Activated CD4-positive, alpha-beta T cell treated with anti-CD3 and anti-CD28 coated beads, Interleukin-2, amount 10 ng/mL, durations not matched to agents 24 days and 14 days (primary cell): ENCODE data around the gene BACH2. TPM values are rescaled to one million over a fixed set of nuclear protein-coding genes. Genes with fewer than 3 reads are reported as not detected.
A peak's percentile ranks its signal among the peaks of the same experiment; 100 is the strongest.

Source experiments
- DNase-seq: peaks from one replicate; pipeline ENCODE4 v3.0.0; 2022
- H3K27ac Mint-ChIP-seq: one replicate; pipeline ENCODE4 v1.8.0; 2022; ENCODE audit warnings: mild to moderate bottlenecking, mixed read lengths
- H3K27me3 Mint-ChIP-seq: one replicate; pipeline ENCODE4 v1.8.0; 2022; ENCODE audit warnings: mixed read lengths
- H3K36me3 Mint-ChIP-seq: one replicate; pipeline ENCODE4 v1.8.0; 2022; ENCODE audit warnings: low read depth, mild to moderate bottlenecking, mixed read lengths
- H3K4me1 Mint-ChIP-seq: one replicate; pipeline ENCODE4 v1.8.0; 2021; ENCODE audit warnings: mixed read lengths
- H3K4me3 Mint-ChIP-seq: one replicate; pipeline ENCODE4 v1.8.0; 2022; ENCODE audit warnings: mild to moderate bottlenecking, moderate library complexity, mixed read lengths
- H3K9me3 Mint-ChIP-seq: one replicate; pipeline ENCODE4 v1.8.0; 2021; ENCODE audit warnings: mixed read lengths
- intact Hi-C: fragments of 100-400 bp; cut with micrococcal nuclease; formaldehyde crosslinking; loops from one replicate; pipeline ENCODE4 v1.15.1; 2023
- total RNA-seq: library from RNA; stranded (reverse); gene quantifications from 2 replicates; pipeline ENCODE4 v1.2.3, GENCODE V29; 2022

BACH2 gene
- total RNA-seq, 1 donor from 2014 or later = 69.2 TPM

DNA sequence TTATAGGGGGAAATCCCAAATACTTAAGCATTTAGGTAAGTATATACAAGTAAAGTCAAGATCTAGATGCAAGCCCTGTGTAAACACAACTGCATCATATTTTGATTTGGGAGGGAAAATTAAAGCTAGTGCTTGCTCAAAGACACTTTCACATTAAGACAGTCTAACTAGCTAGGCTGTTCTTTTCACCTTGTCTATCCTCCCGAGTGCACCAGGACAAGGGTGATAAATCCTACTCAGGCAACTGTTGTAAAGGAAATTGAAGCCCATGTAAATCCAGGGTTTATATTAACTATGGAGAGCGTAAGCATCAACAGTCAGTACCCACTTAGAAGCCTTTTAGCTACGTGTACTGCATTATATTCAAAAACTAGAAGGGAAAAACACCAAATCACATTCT, 19.3 kb upstream of the BACH2 start:
- DNase-seq = no peak
- Mint-ChIP-seq H3K4me3 (no peak overlapping the region), H3K9me3 (no peaks in the 10 kb centered on the region), H3K36me3 (no peaks in the 10 kb centered on the region), H3K27me3 (peaks cover 11% of the 10 kb centered on the region), H3K4me1 (peaks cover 15% of the 10 kb centered on the region), H3K27ac (no peak overlapping the region)
- intact Hi-C loops = no loop called here

DNA sequence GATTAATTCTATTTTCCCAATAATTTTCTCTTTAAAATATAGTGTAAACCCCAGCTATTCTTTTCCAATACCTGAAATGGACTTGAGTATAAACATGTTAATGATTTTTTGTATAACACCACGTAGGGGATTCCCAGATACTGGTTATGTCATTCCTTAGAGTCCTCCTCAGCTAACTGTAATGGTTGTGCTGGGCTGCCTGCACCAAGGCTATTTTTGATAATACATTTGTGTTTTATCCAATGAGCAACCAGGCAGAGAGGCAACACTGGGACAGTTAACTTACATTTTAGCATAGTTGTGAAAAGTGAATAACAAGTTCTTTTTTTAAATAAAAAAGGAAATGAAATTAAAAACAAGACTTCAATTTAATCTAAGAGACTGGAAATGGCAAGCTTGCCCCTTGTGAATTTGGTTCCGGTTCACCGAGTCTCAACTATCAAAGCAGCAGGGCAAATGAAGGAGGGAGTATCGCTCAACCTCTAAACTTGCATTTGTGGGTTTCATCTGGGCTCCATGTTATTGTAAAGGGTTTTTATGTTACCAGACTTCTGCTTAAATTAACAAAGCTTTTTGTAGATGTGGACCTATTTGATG, 18.8 kb upstream of the BACH2 start:
- no peak for DNase-seq
- intact Hi-C loops = no loop called here
- peaks cover 12% of the 10 kb centered on the region for H3K4me1 Mint-ChIP-seq
- H3K9me3 Mint-ChIP-seq = no peaks in the 10 kb centered on the region
- H3K4me3 Mint-ChIP-seq = no peak overlapping the region
- no peaks in the 10 kb centered on the region for H3K36me3 Mint-ChIP-seq
- H3K27me3 Mint-ChIP-seq = peaks cover 11% of the 10 kb centered on the region
- H3K27ac Mint-ChIP-seq = no peak overlapping the region

DNA sequence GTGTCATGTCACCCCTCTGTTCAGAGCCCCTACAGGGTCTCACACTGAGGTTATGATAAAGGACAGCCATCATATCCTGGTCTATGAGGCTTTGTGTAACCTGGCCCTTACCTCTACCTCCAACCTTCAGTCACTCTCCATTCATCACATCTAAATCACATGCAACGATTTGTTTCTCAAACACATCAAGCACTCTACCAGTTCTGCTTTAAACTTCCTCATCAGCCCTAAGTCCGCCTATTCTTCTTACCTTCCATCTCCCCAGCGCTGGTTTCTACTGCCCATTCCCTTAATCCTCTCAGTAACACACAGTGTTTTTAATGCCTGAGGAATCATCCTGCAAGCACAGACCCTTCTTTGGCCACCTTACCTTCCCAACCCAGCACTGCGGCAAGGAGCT, 17.9 kb upstream of the BACH2 start:
- no peak overlapping the region for H3K27ac Mint-ChIP-seq
- intact Hi-C loops = no loop called here
- H3K9me3 Mint-ChIP-seq = no peaks in the 10 kb centered on the region
- H3K4me3 Mint-ChIP-seq = no peak overlapping the region
- no peak for DNase-seq
- H3K27me3 Mint-ChIP-seq = peaks cover 11% of the 10 kb centered on the region
- H3K4me1 Mint-ChIP-seq = peaks cover 6% of the 10 kb centered on the region
- no peaks in the 10 kb centered on the region for H3K36me3 Mint-ChIP-seq

DNA sequence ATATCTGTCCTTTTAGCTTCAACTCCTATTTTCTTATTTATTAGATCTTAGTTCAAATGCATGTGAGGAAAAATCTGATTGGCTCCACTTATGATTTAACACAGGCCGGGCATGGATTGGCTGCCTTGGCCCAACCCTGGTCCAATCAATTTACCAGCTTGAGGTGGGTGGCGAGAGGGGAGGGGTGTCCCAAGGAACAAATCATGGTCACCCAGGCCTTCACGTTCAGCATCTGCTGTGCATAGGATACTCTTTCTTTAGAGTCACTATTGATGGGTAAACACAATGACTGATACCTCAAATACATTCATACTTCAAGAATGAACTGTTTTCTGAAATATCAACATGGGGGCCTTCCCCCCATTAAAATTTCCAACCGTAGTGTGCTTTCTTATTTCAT, 14.9 kb upstream of the BACH2 start:
- Mint-ChIP-seq H3K27ac (no peak overlapping the region), H3K4me3 (no peak overlapping the region), H3K4me1 (no peaks in the 10 kb centered on the region), H3K36me3 (no peaks in the 10 kb centered on the region), H3K27me3 (peaks cover 14% of the 10 kb centered on the region), H3K9me3 (no peaks in the 10 kb centered on the region)
- DNase-seq = no peak
- intact Hi-C loops = no loop called here

DNA sequence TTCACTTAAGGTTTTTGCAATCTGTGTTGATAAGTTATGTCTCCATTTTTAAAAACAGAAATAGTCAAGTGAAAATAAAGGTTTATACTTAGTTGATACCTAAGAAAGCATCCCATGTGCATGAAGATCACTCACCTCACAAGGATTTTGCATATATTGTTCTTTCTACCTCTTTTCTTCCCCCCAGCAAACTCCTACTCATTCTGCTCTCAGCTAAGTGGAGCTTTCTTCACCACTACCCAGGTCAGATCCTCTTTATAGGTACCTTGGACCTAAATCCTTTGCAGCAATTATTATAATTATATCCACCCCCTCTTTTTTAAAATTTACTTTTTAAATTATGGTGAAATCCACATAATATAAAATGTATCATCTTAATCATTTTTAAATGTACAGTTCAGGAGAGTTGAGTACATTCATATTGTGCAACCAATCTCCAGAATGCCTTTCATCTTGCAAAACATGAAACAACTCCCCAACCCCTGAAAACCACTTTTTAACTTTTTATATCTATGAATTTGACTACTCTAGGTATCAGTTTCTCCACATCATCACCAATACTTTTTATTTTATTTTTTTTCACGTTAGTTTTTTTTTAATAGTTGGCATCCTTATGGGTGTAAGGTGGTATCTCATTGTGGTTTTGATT, 9.3 kb upstream of the BACH2 start:
- Mint-ChIP-seq H3K27ac (peak overlapping the region; percentile 2), H3K4me1 (peaks cover 7% of the 10 kb centered on the region), H3K27me3 (peaks cover 28% of the 10 kb centered on the region), H3K9me3 (no peaks in the 10 kb centered on the region), H3K36me3 (no peaks in the 10 kb centered on the region), H3K4me3 (no peak overlapping the region)
- intact Hi-C loops = loop anchor here (1.0 kb wide), 1 partner anchor 14 kb away; no protein-coding TSS in a partner anchor
- no peak for DNase-seq

- H3K36me3 Mint-ChIP-seq = no peaks in the 10 kb centered on the region
- H3K27ac Mint-ChIP-seq = no peak overlapping the region
- intact Hi-C loops = no loop called here
- peaks cover 15% of the 10 kb centered on the region for H3K4me1 Mint-ChIP-seq
- no peak for DNase-seq
- H3K9me3 Mint-ChIP-seq = no peaks in the 10 kb centered on the region
- no peak overlapping the region for H3K4me3 Mint-ChIP-seq
- H3K27me3 Mint-ChIP-seq = peaks cover 39% of the 10 kb centered on the region
These were observed 7.7 kb upstream of the BACH2 start for GRCh38 chr6:90304308-90304707.

DNA sequence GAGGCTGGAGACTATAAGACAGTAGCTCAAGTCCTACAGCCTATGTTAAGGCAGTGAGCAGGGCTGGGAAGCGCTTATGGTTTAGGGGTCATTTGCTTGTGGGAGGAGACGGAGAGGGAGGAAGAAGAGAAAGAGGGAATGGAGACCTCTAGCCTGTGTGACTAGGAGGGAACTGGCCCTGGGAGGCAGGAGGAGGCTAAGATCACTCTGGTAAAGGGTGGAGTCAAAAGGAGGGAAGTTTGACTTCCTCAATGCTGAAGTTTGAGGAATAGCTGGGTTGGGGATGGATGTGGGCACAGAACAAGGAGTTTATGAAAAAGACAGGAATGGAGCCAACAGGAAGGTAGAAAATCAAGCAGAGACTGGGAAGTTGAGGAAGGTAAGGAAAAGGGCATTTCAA, 6.4 kb upstream of the BACH2 start:
- H3K4me3 Mint-ChIP-seq = no peak overlapping the region
- intact Hi-C loops = no loop called here
- H3K27me3 Mint-ChIP-seq = peaks cover 48% of the 10 kb centered on the region
- no peak for DNase-seq
- peaks cover 15% of the 10 kb centered on the region for H3K4me1 Mint-ChIP-seq
- H3K27ac Mint-ChIP-seq = no peak overlapping the region
- H3K36me3 Mint-ChIP-seq = no peaks in the 10 kb centered on the region
- H3K9me3 Mint-ChIP-seq = no peaks in the 10 kb centered on the region

DNA sequence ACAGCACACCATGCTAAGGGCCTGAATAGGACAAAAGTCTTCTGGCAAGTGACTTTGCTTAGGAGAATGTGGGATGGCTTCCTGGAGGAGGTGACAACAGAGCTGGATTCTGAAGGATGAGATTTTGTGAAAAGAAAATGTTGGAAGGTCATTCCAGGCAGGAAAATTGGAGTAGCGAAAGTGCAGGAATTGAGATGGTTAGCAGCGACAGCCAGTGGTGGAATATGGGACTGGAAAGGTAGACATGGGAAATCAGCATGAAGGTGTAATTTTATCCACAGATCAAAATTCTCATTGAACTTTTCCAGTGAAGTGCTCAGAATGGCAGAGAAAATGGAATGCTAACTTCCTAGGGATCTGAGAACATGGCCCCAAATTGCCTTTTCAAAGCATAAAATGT, 5.7 kb upstream of the BACH2 start:
- Mint-ChIP-seq H3K36me3 (no peaks in the 10 kb centered on the region), H3K9me3 (no peaks in the 10 kb centered on the region), H3K4me3 (no peak overlapping the region), H3K4me1 (peaks cover 15% of the 10 kb centered on the region), H3K27ac (no peak overlapping the region), H3K27me3 (peaks cover 50% of the 10 kb centered on the region)
- DNase-seq = no peak
- intact Hi-C loops = no loop called here

GRCh38 chr6:90301816-90302215, 5.2 kb upstream of the BACH2 start:
- Mint-ChIP-seq H3K27ac (no peak overlapping the region), H3K36me3 (no peaks in the 10 kb centered on the region), H3K4me3 (no peak overlapping the region), H3K27me3 (peaks cover 48% of the 10 kb centered on the region), H3K4me1 (peaks cover 15% of the 10 kb centered on the region), H3K9me3 (no peaks in the 10 kb centered on the region)
- intact Hi-C loops = no loop called here
- DNase-seq = no peak

DNA sequence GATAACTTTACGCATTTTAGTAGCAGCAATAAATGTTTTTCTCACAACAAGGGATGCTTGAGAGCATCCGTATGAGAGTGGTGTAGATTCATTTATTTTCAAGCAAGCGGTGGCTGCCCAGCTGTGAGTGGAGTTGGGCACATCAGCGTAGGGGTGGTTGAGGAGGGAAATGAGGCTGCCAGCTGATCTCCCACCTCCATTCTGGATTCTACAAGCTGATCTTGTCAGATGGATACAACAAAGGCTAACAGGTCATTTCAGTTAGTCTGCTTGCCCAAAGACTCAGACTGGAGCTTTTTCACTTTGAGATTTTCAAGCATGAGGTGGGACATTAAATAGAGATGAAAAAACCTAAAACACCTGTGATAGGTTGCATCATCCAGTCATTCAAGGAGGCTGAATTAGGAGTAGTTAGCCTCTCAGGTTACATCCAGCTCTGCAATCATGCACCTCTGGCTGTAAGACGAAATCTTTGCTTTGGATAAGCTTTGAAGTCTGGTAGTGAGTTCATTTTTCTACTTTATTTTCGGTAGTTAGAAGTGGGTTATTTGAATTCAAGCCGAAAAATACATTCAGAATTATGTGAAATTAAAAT, 1.9 kb upstream of the BACH2 start:
- DNase-seq = no peak
- H3K4me1 Mint-ChIP-seq = peaks cover 24% of the 10 kb centered on the region
- H3K36me3 Mint-ChIP-seq = peaks cover 13% of the 10 kb centered on the region
- H3K27ac Mint-ChIP-seq = no peak overlapping the region
- no peaks in the 10 kb centered on the region for H3K9me3 Mint-ChIP-seq
- peaks cover 38% of the 10 kb centered on the region for H3K27me3 Mint-ChIP-seq
- H3K4me3 Mint-ChIP-seq = no peak overlapping the region
- intact Hi-C loops = loop anchor here (5.0 kb wide), 1 partner anchor 289 kb away; the partner anchor contains the start of gene MAP3K7

DNA sequence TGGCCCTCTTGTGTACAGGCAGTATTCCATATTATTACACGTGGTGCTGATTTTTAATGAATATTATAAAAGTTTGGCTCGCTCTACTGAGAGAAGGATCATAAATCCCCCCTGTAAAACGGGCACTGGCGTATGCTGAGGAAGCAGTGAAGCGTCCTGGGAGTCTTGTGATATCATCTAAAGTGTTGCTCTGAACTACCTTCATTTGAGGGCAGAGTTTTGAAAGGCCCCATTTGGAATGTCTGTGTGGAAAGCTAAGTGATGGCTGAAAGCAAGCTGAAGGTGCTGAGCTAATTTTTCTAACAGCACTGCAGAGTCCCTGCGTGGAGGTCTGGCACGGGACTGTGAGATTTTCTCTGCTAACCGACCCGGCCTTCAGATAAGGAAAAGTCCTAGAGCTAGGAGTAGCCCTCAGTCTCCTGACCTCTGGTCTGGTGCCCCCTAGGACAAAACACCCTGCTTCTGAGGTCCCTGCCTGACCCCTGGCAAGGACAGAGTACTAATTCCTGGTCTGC, 1.3 kb upstream of the BACH2 start:
- peak; percentile 60 for DNase-seq
- no peaks in the 10 kb centered on the region for H3K9me3 Mint-ChIP-seq
- peak overlapping the region; percentile 50 for H3K4me3 Mint-ChIP-seq
- H3K27ac Mint-ChIP-seq = peak overlapping the region; percentile 26
- intact Hi-C loops = loop anchor here (5.0 kb wide), 1 partner anchor 289 kb away; the partner anchor contains the start of gene MAP3K7
- H3K27me3 Mint-ChIP-seq = peaks cover 31% of the 10 kb centered on the region
- peaks cover 17% of the 10 kb centered on the region for H3K36me3 Mint-ChIP-seq
- peaks cover 31% of the 10 kb centered on the region for H3K4me1 Mint-ChIP-seq

DNA sequence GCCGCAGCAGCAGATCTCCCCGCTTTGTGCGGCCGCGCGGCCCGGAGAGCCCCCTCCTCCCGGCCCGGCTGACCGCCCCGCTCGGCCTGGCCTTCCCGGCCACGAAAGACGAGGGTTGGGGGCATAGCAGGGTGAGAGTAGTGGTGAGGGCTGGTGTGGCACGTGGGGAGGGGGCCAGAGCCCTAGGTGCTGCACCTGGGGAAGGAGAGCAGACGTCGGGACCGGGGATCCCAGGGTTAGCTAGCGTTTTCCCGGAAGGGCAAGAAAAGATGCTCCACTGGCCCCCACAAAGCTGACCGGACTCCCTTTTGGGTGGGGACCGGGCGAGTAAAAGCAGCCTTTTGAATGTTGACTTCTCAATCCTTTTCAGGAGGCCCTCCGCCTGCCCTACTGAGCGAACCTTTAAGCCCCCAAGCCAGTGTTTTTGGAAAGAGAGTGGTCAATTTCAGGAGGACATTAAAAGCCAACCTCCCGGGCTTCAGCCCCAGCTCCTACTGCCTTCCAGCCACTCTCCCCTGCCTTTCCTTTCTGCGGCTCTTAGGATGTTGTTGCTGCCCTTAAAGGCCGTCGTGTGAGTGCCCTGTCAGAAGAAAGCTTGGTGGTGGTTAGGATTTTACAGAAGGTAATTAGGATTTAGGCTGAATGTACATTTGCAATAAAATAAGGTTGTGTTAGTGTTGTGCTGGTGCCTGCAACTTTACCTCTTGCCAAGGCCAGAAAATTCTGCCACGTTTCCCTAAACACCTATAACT, 648 bp upstream of the BACH2 start:
- intact Hi-C loops = loop anchor here (5.0 kb wide), 1 partner anchor 290 kb away; the partner anchor contains the start of gene MAP3K7
- Mint-ChIP-seq H3K4me1 (peaks cover 37% of the 10 kb centered on the region), H3K36me3 (peaks cover 22% of the 10 kb centered on the region), H3K4me3 (peak overlapping the region; percentile 50), H3K9me3 (no peaks in the 10 kb centered on the region), H3K27ac (peak overlapping the region; percentile 57), H3K27me3 (peaks cover 30% of the 10 kb centered on the region)
- no peak for DNase-seq

- Mint-ChIP-seq H3K27me3 (peaks cover 23% of the 10 kb centered on the region), H3K27ac (peak overlapping the region; percentile 95), H3K9me3 (no peaks in the 10 kb centered on the region), H3K4me1 (peaks cover 44% of the 10 kb centered on the region), H3K4me3 (peak overlapping the region; percentile 94), H3K36me3 (peaks cover 32% of the 10 kb centered on the region)
- peak; percentile 92 for DNase-seq
- intact Hi-C loops = loop anchor here (1.0 to 5.0 kb wide), 7 partner anchors 12 to 291 kb away; partner anchors contain the start of gene MAP3K7
These were observed 746 bp downstream of the BACH2 start for GRCh38 chr6:90295854-90296340.
